ENCODE data around the gene FBN1. TPM values are rescaled to one million over a fixed set of nuclear protein-coding genes. Genes with fewer than 3 reads are reported as not detected.

FBN1 gene
- total RNA-seq, 1 experiment from 2014 or later, result 0.43 TPM

DNA sequence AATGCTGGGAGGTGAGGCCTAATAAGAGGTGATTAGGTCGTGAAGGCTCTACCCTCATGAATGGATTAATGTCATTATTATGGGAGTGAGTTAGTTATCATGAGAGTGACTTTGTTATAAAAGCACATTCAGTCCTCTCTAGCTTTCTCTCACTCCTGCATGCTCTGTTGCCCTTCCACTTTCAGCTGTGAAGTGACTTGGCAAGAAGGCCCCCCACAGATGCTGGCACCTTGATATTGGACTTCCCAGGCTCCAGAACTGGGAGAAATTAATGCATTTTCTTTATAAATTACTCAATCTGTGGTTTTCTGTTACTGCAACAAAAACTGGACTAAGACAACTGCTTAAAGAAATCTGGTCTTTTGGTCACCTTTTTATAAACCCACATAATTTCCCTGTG is 144.3 kb downstream of the FBN1 start:
- Histone ChIP-seq H3K9me3 (no peaks in the 10 kb centered on the region), H3K4me3 (ENCODE audit: low read depth, low read length) (no peak overlapping the region), H3K27me3 (replicated peaks; ENCODE audit: control insufficient read depth, insufficient read depth, low read length) (no peaks in the 10 kb centered on the region), H3K4me1 (no peaks in the 10 kb centered on the region), H3K36me3 (ENCODE audit: control insufficient read depth, insufficient read depth, low read length) (no peaks in the 10 kb centered on the region)
- H3K4me3 Mint-ChIP-seq (ENCODE audit: unreplicated experiment), result no peak overlapping the region
- BruUV-seq (replicated peaks), result no TSS peak
- H3K27ac Mint-ChIP-seq (ENCODE audit: unreplicated experiment), result no peak overlapping the region
- H3K9me3 Mint-ChIP-seq (ENCODE audit: unreplicated experiment), result no peaks in the 10 kb centered on the region
- H3K4me1 Mint-ChIP-seq (ENCODE audit: low read depth, unreplicated experiment), result no peaks in the 10 kb centered on the region
- POLR2A ChIA-PET, result no interaction called here
- H3K36me3 Mint-ChIP-seq (ENCODE audit: insufficient read depth, unreplicated experiment), result no peaks in the 10 kb centered on the region
- H3K27me3 Mint-ChIP-seq (ENCODE audit: insufficient read depth, unreplicated experiment), result peaks cover 9% of the 10 kb centered on the region
- intact Hi-C loops (cut with micrococcal nuclease; ENCODE audit: unreplicated experiment), result no loop called here
- TF ChIP-seq, protein P1, sequence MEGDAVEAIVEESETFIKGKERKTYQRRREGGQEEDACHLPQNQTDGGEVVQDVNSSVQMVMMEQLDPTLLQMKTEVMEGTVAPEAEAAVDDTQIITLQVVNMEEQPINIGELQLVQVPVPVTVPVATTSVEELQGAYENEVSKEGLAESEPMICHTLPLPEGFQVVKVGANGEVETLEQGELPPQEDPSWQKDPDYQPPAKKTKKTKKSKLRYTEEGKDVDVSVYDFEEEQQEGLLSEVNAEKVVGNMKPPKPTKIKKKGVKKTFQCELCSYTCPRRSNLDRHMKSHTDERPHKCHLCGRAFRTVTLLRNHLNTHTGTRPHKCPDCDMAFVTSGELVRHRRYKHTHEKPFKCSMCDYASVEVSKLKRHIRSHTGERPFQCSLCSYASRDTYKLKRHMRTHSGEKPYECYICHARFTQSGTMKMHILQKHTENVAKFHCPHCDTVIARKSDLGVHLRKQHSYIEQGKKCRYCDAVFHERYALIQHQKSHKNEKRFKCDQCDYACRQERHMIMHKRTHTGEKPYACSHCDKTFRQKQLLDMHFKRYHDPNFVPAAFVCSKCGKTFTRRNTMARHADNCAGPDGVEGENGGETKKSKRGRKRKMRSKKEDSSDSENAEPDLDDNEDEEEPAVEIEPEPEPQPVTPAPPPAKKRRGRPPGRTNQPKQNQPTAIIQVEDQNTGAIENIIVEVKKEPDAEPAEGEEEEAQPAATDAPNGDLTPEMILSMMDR (IDR thresholded peaks at IDR 0.05; ENCODE audit: insufficient read depth in 1 of 2, low read depth in 1 of 2, low read length in 1 of 2, severe bottlenecking in 1 of 2, unreplicated experiment in 1 of 2), result no peak
- DNase-seq, result no peak
- CTCF ChIA-PET, result no interaction called here

DNA sequence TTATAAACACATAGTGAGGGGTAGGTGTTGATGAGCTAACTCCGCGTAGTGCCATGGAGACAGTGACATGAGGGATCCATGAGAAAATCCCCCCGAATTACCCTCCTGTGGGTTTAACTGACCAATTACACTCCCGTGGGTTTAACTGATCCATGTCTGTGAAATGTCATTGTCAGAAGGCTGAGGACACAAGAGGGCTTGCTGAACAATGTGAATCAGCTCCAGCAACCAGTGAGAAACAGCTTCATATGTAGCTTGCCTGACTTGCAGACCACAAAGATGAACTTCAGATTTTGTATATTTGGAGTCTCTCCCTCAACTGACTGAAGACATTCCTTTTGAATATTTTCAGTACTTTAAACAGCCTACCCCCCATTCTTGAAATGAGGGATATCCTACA is 144.9 kb downstream of the FBN1 start:
- Mint-ChIP-seq H3K36me3 (ENCODE audit: insufficient read depth, unreplicated experiment) (no peaks in the 10 kb centered on the region), H3K4me1 (ENCODE audit: low read depth, unreplicated experiment) (no peaks in the 10 kb centered on the region), H3K27me3 (ENCODE audit: insufficient read depth, unreplicated experiment) (peaks cover 9% of the 10 kb centered on the region), H3K9me3 (ENCODE audit: unreplicated experiment) (no peaks in the 10 kb centered on the region), H3K4me3 (ENCODE audit: unreplicated experiment) (no peak overlapping the region), H3K27ac (ENCODE audit: unreplicated experiment) (no peak overlapping the region)
- Histone ChIP-seq H3K9me3 (no peaks in the 10 kb centered on the region), H3K27me3 (replicated peaks; ENCODE audit: control insufficient read depth, insufficient read depth, low read length) (no peaks in the 10 kb centered on the region), H3K36me3 (ENCODE audit: control insufficient read depth, insufficient read depth, low read length) (no peaks in the 10 kb centered on the region), H3K4me3 (ENCODE audit: low read depth, low read length) (no peak overlapping the region), H3K4me1 (no peaks in the 10 kb centered on the region)
- no TSS peak for BruUV-seq (replicated peaks)
- no peak for DNase-seq
- intact Hi-C loops (cut with micrococcal nuclease; ENCODE audit: unreplicated experiment), result no loop called here
- ChIA-PET POLR2A (no interaction called here), CTCF (no interaction called here)
- TF ChIP-seq, protein P1 (IDR thresholded peaks at IDR 0.05; ENCODE audit: insufficient read depth in 1 of 2, low read depth in 1 of 2, low read length in 1 of 2, severe bottlenecking in 1 of 2, unreplicated experiment in 1 of 2), result no peak

DNA sequence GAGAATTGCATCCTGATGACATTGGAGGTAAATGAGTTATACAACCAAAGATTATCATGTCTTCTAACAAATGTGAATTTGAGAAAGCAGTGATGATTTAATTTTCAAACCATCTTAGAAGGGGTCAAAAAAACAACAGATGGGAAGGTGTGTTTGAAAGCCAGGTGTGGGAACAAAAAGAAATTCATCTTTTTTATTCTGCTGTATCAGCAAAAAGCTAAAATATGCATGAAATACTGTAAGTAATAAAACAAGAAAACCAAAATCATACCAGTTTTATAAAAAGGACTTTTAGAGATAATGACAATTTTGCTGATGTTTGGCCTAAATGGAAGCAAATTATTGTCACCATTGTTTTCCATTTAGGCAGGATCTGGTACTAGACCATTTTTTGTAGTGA is 145.5 kb downstream of the FBN1 start:
- Histone ChIP-seq H3K9me3 (no peaks in the 10 kb centered on the region), H3K36me3 (ENCODE audit: control insufficient read depth, insufficient read depth, low read length) (no peaks in the 10 kb centered on the region), H3K4me1 (no peaks in the 10 kb centered on the region), H3K27me3 (replicated peaks; ENCODE audit: control insufficient read depth, insufficient read depth, low read length) (no peaks in the 10 kb centered on the region), H3K4me3 (ENCODE audit: low read depth, low read length) (no peak overlapping the region)
- Mint-ChIP-seq H3K36me3 (ENCODE audit: insufficient read depth, unreplicated experiment) (no peaks in the 10 kb centered on the region), H3K4me3 (ENCODE audit: unreplicated experiment) (no peak overlapping the region), H3K27me3 (ENCODE audit: insufficient read depth, unreplicated experiment) (peaks cover 9% of the 10 kb centered on the region), H3K27ac (ENCODE audit: unreplicated experiment) (no peak overlapping the region), H3K4me1 (ENCODE audit: low read depth, unreplicated experiment) (no peaks in the 10 kb centered on the region), H3K9me3 (ENCODE audit: unreplicated experiment) (no peaks in the 10 kb centered on the region)
- no TSS peak for BruUV-seq (replicated peaks)
- intact Hi-C loops (cut with micrococcal nuclease; ENCODE audit: unreplicated experiment), result no loop called here
- no peak for DNase-seq
- TF ChIP-seq, protein P1 (IDR thresholded peaks at IDR 0.05; ENCODE audit: insufficient read depth in 1 of 2, low read depth in 1 of 2, low read length in 1 of 2, severe bottlenecking in 1 of 2, unreplicated experiment in 1 of 2), result no peak
- CTCF ChIA-PET, result no interaction called here
- POLR2A ChIA-PET, result no interaction called here
